Retinal pigment epithelial cell (primary cell): ENCODE data around the gene AKAP5.
A peak's percentile ranks its signal among the peaks of the same experiment; 100 is the strongest.

Source experiments
- DNase-seq: peaks from one replicate; pipeline ENCODE4 v3.0.0-alpha.2; 2010; ENCODE audit warnings: low read depth
- H3K4me3 ChIP-seq: 2 replicates; pipeline ENCODE4 v1.5.1; 2011; ENCODE audit warnings: mild to moderate bottlenecking, low read length, control low read depth, moderate library complexity
- TF ChIP-seq, protein P1 (sequence below): conservative IDR thresholded peaks from 2 replicates; pipeline ENCODE4 v1.5.1; 2011; ENCODE audit warnings: low read depth, low read length, control low read depth, inconsistent platforms

The AKAP5 gene

DNA sequence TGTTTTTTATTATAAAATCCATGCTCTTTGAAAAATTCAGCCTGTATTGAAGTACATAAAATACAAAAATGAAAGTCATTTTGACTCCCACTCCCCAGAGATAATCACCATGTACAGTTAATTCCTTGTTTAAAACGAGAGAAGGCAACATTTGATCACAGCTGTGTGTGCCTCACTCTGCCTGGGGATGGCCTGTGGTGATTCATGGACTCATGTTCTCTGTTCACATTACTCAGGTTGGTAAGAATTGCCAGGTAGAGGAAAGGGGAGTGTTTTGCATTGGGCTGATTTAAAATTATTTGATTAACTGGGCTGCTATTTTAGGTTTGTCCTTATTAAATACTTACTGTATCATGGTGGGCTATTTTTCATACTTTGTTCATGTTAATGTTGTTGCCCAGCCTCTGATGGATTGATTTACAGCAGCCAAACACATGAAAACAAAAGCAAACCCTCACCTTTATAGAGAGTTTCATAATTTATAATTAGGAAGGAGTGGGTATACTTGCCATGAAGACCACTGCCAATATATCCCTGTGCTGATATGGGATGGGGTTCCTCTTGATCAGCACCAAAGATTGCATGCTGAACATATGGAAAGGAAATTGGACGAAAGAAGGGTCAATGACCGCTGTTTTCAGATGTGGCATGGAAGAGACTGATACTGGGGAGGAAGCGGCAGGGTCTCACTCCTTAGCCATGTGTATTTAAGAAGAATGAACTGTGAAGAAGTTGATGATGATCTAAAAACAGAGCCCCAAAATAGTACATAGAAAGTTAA is 42.3 kb downstream of the AKAP5 start:
- no peak for DNase-seq
- H3K4me3 ChIP-seq = no peak overlapping the region
- TF ChIP-seq, protein P1, sequence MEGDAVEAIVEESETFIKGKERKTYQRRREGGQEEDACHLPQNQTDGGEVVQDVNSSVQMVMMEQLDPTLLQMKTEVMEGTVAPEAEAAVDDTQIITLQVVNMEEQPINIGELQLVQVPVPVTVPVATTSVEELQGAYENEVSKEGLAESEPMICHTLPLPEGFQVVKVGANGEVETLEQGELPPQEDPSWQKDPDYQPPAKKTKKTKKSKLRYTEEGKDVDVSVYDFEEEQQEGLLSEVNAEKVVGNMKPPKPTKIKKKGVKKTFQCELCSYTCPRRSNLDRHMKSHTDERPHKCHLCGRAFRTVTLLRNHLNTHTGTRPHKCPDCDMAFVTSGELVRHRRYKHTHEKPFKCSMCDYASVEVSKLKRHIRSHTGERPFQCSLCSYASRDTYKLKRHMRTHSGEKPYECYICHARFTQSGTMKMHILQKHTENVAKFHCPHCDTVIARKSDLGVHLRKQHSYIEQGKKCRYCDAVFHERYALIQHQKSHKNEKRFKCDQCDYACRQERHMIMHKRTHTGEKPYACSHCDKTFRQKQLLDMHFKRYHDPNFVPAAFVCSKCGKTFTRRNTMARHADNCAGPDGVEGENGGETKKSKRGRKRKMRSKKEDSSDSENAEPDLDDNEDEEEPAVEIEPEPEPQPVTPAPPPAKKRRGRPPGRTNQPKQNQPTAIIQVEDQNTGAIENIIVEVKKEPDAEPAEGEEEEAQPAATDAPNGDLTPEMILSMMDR = no peak

DNA sequence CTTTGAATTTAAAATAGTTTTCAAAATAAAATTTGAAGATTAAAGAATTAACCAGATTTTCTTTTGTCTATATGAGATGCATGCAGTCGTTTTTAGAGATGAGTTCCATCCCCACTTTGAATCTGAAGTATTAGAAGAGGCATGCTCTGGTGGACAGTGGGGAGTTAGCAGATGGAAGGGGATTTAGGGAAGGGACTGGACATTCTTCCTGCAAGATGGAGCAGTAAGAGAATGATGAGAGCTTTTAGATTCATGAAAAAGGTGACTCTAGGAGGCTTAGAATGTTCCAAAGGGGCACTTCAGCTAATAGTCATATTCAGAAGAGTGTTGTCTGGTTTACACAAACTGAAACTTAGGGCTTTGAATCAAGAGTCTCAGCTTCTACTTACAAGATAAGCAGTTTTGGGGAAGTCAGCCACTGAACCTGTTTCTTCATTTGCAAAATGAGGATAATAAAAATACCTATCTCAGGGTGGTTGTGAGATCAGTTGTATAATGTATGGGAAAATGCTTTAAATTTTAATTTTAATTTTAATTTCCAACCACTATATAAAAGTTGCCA is 43.0 kb downstream of the AKAP5 start:
- TF ChIP-seq, protein P1 = no peak
- no peak for DNase-seq
- H3K4me3 ChIP-seq = no peak overlapping the region

DNA sequence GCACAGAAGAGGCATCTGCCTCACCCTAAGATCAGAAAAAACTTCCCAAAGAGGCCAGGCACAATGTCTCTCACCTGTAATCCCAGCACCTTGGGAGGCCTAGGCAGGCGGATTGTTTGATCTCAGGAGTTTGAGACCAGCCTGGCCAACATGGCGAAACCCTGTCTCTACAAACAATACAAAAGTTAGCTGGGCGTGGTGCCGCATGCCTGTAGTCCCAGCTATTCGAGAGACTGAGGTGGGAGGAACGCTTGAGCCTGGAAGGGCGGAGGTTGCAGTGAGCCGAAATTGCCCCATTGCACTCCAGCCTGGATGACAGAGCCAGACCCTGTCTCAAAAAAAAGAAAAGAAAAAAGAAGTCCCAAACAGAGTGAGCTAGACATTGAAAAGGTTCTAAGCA is 43.7 kb downstream of the AKAP5 start:
- TF ChIP-seq, protein P1 = no peak
- no peak for DNase-seq
- no peak overlapping the region for H3K4me3 ChIP-seq

- no peak overlapping the region for H3K4me3 ChIP-seq
- TF ChIP-seq, protein P1 = peak; percentile 91
- no peak for DNase-seq
These were observed 45.7 kb downstream of the AKAP5 start for GRCh38 chr14:64510825-64511671.

GRCh38 chr14:64513271-64513670 is 48.0 kb downstream of the AKAP5 start:
- no peak overlapping the region for H3K4me3 ChIP-seq
- DNase-seq = no peak
- TF ChIP-seq, protein P1 = no peak

GRCh38 chr14:64515053-64515452 is 49.8 kb downstream of the AKAP5 start:
- DNase-seq = no peak
- TF ChIP-seq, protein P1 = no peak
- no peak overlapping the region for H3K4me3 ChIP-seq
